HuH-7 (cell line): ENCODE results near the gene APOL2.
"Not testable (repeated sequence)": the region's sequence is repeated elsewhere in the genome, so short reads cannot be mapped to it uniquely, and the experiment has no call there.

Experiments used
- DNase-seq: peaks from one replicate; pipeline ENCODE4 v3.0.0; 2011; ENCODE audit warnings: low spot score

APOL2 gene

GRCh38 chr22:36197514-36198146 is 41.7 kb downstream of the APOL2 start:
- DNase-seq, result no peak

- no peak for DNase-seq
These were observed 42.3 kb downstream of the APOL2 start for GRCh38 chr22:36197065-36197440.

GRCh38 chr22:36196254-36197064 is 42.9 kb downstream of the APOL2 start:
- DNase-seq, result no peak

DNA sequence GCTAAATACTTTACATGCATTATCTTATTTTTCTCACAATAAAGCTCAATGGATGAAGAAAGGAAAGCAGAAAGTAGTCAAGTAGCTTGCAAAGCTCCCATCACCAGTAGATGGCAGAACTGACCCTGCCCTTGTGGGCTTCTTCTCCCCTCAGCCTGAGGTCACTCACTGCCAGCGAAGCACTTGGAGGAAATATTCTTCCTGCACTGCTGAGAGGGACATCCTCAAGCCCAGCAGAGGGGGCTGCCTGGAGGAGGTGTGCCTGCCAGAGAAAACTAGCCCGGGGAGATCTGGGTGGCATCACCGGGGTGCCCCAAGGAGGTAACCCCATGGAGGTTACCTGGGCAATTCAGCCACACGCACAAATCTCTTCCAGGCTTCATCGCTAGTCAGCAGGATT is 44.4 kb downstream of the APOL2 start:
- peak; percentile 38 for DNase-seq

GRCh38 chr22:36194385-36194784 is 44.9 kb downstream of the APOL2 start:
- no peak for DNase-seq

DNA sequence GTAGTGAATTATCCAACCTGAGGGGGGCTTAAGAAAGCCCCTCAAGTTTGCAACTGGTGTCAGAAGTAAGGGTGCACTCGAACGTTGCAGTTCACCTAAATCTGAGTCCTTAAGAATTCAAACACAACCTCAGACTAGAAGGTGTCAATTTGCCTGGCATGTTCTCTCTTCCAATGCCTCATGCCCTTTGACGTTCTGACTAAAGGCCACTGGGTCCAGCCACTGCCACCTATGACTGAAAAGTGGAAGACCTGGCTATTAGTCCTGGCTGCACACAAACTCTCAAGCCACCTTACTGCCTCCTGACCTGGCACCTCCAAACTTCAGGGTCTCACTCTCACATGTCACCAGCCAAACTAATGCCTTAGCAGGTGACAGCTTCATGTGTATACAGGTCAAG is 45.8 kb downstream of the APOL2 start:
- DNase-seq, result no peak

GRCh38 chr22:36193171-36193570 is 46.2 kb downstream of the APOL2 start:
- no peak for DNase-seq

GRCh38 chr22:36192542-36192941 is 46.8 kb downstream of the APOL2 start:
- DNase-seq, result no peak

DNA sequence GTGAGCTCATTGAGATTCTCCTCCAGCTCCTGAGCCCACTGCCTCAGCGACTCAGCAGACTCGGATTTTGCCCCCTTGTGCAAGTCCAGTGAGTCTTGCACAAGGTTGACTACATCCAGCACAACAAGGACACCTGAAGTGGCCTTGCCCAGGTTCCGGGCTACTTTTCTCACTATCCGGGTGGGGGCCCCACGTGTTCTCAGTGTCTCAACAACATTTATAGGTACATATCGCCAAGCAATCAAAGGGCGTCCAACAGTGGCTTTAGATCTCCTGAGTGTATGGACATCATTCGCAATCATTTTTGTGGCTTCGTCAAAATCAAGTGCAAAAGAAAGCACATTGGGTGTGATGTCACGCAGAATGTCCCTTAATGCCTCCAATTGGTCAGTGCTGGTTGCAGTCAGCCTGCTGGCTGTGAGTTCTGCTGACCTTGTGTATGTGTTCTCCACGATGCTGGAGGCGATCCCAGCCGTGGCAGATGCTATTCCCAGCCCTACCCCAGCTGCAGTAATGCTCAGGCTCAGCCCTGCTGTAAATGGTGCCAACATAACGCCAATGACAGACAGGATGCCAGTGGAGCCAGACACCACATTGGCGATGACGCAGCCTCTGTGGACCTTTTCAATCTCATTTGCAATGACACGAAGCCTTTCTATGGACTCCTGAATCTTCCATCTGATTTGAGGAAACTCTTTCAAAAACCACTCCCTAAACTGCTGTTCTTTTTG is 48.1 kb downstream of the APOL2 start:
- DNase-seq, result no peak

DNA sequence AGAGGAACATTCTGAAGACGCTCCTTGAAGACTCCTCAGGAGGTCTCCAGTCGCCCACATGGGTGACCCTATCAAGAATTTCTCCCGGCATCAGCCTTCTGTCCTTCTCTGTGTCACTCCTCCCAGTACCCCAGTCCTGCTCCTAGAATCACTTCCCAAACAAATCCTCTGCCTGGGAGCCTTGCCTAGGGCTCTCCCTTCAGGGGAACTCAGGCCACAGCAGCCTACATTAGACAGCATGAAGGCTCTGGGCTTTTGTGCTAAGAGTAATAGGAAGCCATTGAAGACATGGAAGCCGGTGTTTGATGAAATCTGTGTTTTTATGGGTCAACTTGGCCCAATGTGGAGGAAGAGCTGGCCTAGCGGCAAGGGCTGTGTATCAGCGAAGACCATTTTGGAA is 51.5 kb downstream of the APOL2 start:
- not testable (repeated sequence) for DNase-seq

GRCh38 chr22:36185828-36186624 is 53.3 kb downstream of the APOL2 start:
- DNase-seq, result no peak

DNA sequence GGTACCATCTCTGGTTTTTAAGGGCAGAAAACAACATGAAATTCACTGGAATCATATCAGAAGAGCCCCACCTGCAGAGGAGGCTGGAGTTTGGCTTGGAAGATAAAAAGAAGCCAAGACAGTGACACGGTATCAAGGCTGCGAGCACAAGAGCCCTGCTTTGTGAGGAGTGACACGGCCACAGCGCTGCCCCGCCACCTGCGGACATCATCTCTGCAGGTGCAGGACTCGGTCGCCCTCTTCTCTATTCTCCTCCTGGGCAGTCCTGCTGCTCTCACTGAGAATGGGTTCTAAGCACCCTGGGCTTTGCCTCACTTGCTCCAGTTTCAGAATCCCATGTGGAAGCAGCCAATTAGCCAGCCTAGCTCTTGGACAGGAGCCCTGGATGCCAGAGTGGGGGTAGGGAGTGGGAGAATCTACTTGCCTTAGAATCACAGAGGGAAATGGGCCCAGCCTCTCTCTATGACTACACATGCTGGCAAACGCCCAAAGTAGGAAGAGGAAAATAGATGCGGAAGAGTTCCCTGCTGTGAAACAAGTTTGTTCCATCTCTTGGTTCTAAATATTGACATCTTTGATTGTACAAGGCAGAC is 54.8 kb downstream of the APOL2 start:
- DNase-seq, result no peak

DNA sequence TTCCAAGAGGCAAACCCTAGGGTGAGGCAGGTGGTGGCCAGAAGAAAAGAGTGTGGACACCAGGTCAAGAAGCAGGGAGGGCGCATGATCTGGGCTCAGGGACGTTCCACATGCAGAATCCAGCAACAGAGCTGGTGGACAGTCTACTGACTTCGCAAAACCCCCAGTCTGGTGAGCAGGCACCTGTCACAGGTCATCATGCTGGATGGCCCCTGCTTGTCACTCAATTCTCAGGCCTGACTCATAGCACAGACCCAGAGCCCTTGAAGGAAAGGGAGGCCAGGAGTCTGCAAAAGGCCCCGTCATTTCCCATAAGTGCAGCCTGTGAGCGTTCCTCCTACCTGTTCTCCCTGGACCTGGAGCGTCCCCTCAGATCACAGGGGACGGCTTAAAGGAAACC is 55.9 kb downstream of the APOL2 start:
- DNase-seq, result no peak

- no peak for DNase-seq
These were observed 56.5 kb downstream of the APOL2 start for GRCh38 chr22:36182857-36183256.

DNA sequence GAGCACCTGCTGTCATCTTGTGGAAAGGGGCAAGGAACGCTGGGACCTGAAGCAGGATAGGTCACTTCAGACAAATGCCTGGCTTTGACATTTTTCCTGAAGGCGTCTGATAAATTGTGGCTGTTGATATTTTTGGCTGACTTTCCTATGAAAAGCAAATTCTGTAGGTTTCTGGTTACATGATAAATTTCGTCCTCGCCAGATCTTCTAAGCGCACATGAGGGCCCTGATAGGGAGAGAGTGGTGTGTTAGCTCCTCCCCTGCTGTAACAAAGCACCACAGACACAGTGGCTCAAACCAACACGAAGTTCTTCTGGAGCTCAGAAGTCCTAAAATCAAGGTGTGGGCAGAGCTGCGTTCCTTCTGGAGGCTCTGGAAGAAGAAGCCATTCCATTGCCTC is 57.3 kb downstream of the APOL2 start:
- no peak for DNase-seq

DNA sequence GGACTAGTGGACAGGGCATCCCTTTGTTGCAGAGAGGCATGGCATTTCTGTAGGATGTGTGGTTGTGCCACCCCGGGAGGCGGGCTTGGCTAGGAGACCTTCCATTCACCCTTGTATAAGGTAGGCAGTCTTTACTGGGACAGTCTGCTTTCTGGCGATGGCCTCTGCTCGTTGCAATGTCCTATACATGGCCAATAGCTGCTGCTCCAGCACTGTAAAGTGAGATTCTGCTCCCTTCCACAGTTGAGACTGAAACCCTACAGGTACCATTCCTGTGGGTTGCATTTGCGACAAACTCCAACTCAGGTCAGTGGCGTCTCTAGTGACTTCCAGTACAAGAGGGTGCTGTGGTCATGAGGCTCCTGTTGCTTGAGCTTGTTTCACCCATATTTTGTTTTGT is 58.4 kb downstream of the APOL2 start:
- no peak for DNase-seq

DNA sequence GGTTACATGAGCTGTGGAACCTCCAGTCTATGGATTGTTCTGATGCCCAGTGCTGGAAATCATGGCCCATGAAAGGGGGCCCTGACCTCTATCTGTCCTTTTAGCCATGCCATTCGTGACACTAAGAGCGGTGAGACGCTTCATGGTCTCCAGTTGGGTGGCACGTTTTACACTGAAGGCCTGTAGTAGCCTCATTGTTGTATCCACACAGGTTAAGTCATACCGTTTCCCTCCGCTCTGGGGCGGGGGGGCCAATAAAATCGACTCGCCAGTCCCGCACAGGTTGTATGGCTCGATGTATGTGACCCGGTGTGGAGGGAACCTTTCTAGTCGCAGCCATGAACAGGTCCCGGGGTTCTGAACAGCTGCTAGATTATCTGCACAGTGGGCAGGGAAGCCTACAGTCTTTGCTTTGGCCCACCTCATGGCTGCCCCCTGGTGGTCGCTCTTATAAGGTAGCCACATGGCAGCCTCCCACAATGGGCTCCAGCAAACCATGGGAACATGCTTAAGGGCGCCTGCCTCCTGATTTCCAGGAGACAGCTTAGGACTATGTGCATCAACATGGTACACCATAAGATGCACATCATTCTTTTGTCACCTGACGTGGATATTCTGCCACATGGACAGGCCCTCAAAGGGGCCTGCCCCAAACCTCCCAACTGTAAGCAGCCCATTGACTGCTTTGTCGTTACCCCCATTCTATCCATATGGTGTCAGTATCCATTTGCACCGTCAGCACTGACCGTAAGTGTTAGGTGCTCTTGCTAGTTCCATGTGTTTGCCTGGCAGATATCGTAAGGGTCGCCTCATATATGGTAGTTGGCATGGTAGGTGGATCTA is 59.1 kb downstream of the APOL2 start:
- DNase-seq, result peak; percentile 72

DNA sequence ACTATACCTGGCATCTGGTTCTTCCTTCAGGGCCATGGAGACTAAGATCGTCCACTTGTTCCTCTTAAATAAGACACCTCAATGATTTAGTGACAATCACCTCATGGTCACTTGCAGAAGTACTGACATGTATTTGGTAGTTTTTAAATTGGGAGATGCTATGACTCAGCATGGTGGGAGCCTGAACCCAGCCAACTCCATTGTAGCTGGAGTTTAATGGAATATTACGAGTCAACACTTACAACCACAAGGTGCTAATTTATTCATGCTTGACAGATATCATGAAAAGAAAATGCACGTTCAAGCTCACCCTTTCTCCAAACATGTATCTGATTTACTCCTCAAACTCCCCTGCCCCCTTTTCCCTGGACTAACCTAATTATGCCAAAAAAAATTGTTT is 62.2 kb downstream of the APOL2 start:
- no peak for DNase-seq
